ENCODE results near the gene ZMAT5.

ZMAT5 gene

DNA sequence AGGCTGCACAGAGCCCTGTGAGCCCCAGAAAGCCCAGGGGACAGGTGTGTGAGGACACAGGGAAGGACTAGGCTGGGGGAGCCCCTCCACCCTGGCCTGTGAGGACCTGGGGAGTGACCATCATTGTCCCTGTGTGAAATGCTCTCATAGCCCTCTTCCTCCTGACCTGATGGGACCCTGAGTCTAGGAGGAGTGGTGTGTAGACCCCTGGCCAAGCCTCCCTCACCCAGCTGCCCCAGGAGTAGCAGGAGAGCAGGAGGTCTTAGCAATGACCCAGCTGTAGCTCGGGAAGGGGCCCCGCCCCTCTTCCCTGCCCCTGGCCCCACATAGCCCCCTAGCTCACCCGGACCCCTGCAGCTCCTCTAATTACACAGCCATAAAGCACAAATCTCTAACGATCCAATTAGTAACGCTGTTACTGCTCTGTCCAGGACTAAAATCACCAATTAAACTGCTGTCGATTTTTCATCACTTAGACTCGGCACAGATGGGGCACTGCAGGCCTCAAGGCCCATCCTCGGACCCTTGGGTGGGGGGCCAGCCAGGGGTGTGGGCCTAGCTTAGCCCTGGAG lies 53.6 kb downstream of the ZMAT5 start:
- TF ChIP-seq USF1 (IDR thresholded peaks at IDR 0.05) (no peak), TEAD4 (IDR thresholded peaks at IDR 0.05) (no peak), NFIC (IDR thresholded peaks at IDR 0.05) (no peak), YY1 (IDR thresholded peaks at IDR 0.05; ENCODE audit: low read depth) (no peak), RAD21 (IDR thresholded peaks at IDR 0.05; ENCODE audit: low read depth) (no peak), TCF12 (IDR thresholded peaks at IDR 0.05; ENCODE audit: low read depth) (no peak), EGR1 (IDR thresholded peaks at IDR 0.05) (no peak), CEBPB (IDR thresholded peaks at IDR 0.05) (no peak)

GRCh38 chr22:29712119-29712518 lies 54.7 kb downstream of the ZMAT5 start:
- TF ChIP-seq CEBPB (IDR thresholded peaks at IDR 0.05) = no peak
- no peak for TF ChIP-seq TCF12 (IDR thresholded peaks at IDR 0.05; ENCODE audit: low read depth)
- TF ChIP-seq REST (IDR thresholded peaks at IDR 0.05; ENCODE audit: low read depth) = no peak
- TF ChIP-seq RAD21 (IDR thresholded peaks at IDR 0.05; ENCODE audit: low read depth) = no peak

DNA sequence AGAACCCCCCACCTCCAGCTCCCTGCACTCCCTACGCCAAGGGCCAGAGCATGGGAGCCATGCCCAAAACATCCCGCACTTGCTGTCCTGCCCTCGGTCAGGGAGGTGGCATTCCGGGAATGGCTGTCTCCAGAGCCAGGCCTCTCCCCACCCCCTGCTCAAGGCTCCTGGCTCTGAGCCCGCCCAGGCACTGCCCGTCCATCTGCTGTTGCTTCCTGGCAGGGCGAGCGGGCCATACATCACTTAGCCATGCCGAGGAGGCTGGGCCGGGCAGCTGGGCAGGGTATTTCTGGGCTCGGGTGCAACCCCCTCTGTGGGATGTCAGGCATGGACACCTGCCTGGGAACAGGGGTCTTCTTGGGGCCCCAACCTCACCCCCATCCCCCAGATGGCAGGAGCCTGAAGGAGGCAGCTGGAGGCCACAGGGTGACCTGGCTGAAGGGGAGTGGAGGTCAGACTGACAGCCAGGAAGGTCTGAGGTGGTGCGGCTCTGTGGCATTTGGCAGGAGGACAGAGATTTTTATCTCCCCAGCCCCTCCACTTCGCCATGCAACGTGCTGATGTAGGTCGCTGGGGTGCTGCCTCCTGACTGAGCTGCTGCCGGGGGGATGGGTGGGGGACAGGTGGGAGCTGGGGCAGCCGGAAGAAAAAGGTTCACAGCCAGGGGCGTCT lies 55.7 kb downstream of the ZMAT5 start:
- TF ChIP-seq FOXM1 (IDR thresholded peaks at IDR 0.05; ENCODE audit: borderline replicate concordance, low read depth) (no peak), RAD21 (IDR thresholded peaks at IDR 0.05; ENCODE audit: low read depth) (no peak), TAF1 (IDR thresholded peaks at IDR 0.05; ENCODE audit: low read depth) (no peak), NFIC (IDR thresholded peaks at IDR 0.05) (peak; percentile 55), TCF12 (IDR thresholded peaks at IDR 0.05; ENCODE audit: low read depth) (no peak), TEAD4 (IDR thresholded peaks at IDR 0.05) (peak; percentile 30; the same call in 1 of the 2 replicates)

- TF ChIP-seq YY1 (IDR thresholded peaks at IDR 0.05; ENCODE audit: low read depth) (no peak), CREB1 (IDR thresholded peaks at IDR 0.05; ENCODE audit: low read depth) (no peak), FOXM1 (IDR thresholded peaks at IDR 0.05; ENCODE audit: borderline replicate concordance, low read depth) (no peak), USF1 (IDR thresholded peaks at IDR 0.05) (no peak), TCF12 (IDR thresholded peaks at IDR 0.05; ENCODE audit: low read depth) (no peak), NFIC (IDR thresholded peaks at IDR 0.05) (no peak), RAD21 (IDR thresholded peaks at IDR 0.05; ENCODE audit: low read depth) (no peak), ZBTB7A (IDR thresholded peaks at IDR 0.05; ENCODE audit: low read depth) (no peak), CEBPB (IDR thresholded peaks at IDR 0.05) (no peak), TEAD4 (IDR thresholded peaks at IDR 0.05) (no peak), EGR1 (IDR thresholded peaks at IDR 0.05) (no peak), REST (IDR thresholded peaks at IDR 0.05; ENCODE audit: low read depth) (no peak), MAX (IDR thresholded peaks at IDR 0.05) (no peak), EP300 (IDR thresholded peaks at IDR 0.05; ENCODE audit: borderline replicate concordance) (no peak), TAF1 (IDR thresholded peaks at IDR 0.05; ENCODE audit: low read depth) (no peak)
These were observed 56.6 kb downstream of the ZMAT5 start for GRCh38 chr22:29710193-29710592.

DNA sequence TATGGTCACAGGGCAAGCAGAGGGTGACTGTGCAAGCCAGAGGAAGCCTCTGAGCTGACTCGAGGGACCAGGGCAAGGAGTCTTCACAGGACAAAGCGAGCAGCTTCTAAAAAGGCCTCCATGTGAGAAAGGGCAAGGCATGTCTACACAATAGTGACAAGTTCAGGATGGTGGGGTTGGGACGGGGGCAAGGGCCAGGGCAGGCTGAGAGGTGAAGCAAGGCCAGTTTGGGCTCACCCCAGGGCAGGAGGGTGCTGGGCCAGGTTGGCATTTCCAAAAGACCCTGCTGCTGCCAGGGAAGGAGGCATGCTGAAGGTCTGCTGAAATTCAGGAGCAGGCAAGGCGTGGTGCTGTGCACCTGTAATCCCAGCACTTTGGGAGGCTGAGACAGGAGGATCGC lies 59.3 kb downstream of the ZMAT5 start:
- TF ChIP-seq MAX (IDR thresholded peaks at IDR 0.05) = no peak
- no peak for TF ChIP-seq CEBPB (IDR thresholded peaks at IDR 0.05)
- TF ChIP-seq FOXM1 (IDR thresholded peaks at IDR 0.05; ENCODE audit: borderline replicate concordance, low read depth) = no peak
- TF ChIP-seq TAF1 (IDR thresholded peaks at IDR 0.05; ENCODE audit: low read depth) = no peak
- TF ChIP-seq ZBTB7A (IDR thresholded peaks at IDR 0.05; ENCODE audit: low read depth) = no peak
- TF ChIP-seq USF1 (IDR thresholded peaks at IDR 0.05) = no peak
- no peak for TF ChIP-seq YY1 (IDR thresholded peaks at IDR 0.05; ENCODE audit: low read depth)
- TF ChIP-seq RAD21 (IDR thresholded peaks at IDR 0.05; ENCODE audit: low read depth) = no peak
- TF ChIP-seq EP300 (IDR thresholded peaks at IDR 0.05; ENCODE audit: borderline replicate concordance) = no peak
- TF ChIP-seq NFIC (IDR thresholded peaks at IDR 0.05) = no peak
- no peak for TF ChIP-seq TEAD4 (IDR thresholded peaks at IDR 0.05)
- no peak for TF ChIP-seq EGR1 (IDR thresholded peaks at IDR 0.05)
- TF ChIP-seq REST (IDR thresholded peaks at IDR 0.05; ENCODE audit: low read depth) = no peak
- no peak for TF ChIP-seq TCF12 (IDR thresholded peaks at IDR 0.05; ENCODE audit: low read depth)
- no peak for TF ChIP-seq CREB1 (IDR thresholded peaks at IDR 0.05; ENCODE audit: low read depth)
